Non-pigmented ciliary epithelial cell (primary cell): ENCODE data around the gene BCAR1.

ENCODE experiments used
- DNase-seq: peaks from one replicate; pipeline ENCODE4 v3.0.0-alpha.2; 2010; ENCODE audit warnings: low read depth

The BCAR1 gene

GRCh38 chr16:75204410-75204758, 47.0 kb downstream of the BCAR1 start:
- DNase-seq, result no peak

- no peak for DNase-seq
These were observed 47.6 kb downstream of the BCAR1 start for GRCh38 chr16:75203667-75204409.

DNA sequence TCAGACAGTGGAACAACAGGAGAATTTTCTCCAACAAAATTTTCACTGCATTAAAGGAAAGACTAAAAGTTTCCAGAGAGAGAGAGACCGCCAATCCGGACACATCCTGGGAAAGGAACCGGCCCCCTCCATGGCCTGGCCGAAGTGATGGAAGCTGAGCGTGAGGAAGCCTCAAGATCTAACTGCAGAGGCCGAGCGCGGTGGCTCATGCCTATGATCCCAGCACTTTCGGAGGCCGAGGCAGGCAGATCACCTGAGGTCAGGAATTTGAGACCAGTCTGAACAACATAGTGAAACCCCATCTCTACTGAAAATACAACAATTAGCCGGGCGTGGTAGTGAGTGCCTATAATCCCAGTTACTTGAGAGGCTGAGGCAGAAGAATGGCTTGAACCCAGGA, 48.3 kb downstream of the BCAR1 start:
- DNase-seq, result no peak

- DNase-seq, result no peak
These were observed 49.3 kb downstream of the BCAR1 start for GRCh38 chr16:75202069-75202590.

- no peak for DNase-seq
These were observed 53.3 kb downstream of the BCAR1 start for GRCh38 chr16:75198135-75198600.

GRCh38 chr16:75197522-75198134, 53.8 kb downstream of the BCAR1 start:
- DNase-seq, result no peak

DNA sequence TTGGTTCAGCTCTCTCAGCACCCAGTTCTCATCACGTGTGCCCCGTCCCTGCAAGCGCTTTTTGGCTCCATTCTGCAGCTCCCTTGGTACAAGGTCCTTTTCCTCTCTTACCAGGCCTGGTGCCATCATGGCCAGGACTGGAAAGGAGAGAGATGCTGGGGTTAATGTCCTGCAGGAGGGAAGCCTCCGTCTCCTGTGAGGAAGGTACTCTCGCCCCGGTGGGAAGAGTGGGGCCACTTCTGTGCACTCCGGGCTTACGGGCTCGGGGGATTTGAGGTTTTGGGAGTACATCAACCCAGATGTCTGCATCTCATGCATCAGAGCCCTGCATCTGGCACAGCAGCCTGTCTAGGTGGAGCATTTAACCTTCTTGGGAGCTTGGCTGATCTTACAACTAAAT, 54.6 kb downstream of the BCAR1 start:
- DNase-seq, result no peak

GRCh38 chr16:75195811-75196790, 55.3 kb downstream of the BCAR1 start:
- DNase-seq, result no peak

DNA sequence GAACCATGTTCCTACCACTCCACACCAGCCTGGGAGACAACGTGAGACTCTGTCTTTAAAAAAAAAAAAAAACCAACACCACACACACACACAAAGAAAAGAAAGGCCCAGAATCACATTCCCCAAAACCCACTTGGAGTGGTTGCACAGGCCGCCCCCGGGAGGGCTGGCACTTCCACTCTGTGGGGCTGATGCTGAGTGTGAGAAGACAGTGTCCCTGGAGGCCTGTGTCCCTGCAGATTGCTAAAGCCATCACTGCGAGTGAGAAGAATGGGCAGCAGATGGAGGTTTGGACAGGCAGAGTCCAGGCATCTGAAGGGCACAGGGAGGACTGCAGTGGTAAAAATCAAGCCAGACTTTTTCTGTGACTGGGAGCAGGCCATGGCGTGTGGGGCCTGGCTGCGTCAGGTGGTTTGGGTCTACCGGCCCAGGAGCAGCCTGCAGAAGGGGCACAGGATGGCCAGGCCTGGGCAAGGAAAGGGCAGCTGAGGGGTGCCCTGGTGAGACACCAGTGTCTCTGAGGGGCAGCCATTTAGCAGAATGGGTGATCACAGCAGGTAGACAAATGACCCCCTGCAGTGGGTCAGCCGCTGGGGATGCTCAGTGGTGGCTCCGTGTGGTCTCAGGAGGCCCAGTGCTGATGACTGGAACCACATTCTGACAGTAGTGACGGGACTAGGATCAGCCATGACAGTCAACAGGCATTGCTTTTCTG, 57.5 kb downstream of the BCAR1 start:
- DNase-seq, result no peak

- DNase-seq, result no peak
These were observed 58.2 kb downstream of the BCAR1 start for GRCh38 chr16:75193265-75193650.

- no peak for DNase-seq
These were observed 58.7 kb downstream of the BCAR1 start for GRCh38 chr16:75192606-75193264.

GRCh38 chr16:75189638-75190245, 61.7 kb downstream of the BCAR1 start:
- no peak for DNase-seq

GRCh38 chr16:75188832-75189477, 62.5 kb downstream of the BCAR1 start:
- no peak for DNase-seq

DNA sequence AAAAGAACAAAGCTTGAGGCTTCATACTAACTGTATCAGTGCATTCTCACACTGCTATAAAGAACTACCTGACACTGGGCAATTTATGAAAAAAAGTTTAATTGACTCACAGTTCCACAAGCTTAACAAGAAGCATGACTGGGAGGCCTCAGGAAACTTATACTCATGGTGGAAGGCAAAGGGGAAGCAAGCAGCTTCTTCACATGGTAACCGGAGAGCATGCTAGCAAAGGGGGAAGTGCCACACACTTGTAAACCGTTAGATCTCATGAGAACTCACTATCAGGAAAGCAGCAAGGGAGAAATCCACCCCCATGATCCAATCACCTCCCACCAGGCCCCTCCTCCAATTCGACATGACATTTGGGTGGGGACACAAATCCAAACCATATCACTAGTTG, 69.8 kb downstream of the BCAR1 start:
- no peak for DNase-seq

DNA sequence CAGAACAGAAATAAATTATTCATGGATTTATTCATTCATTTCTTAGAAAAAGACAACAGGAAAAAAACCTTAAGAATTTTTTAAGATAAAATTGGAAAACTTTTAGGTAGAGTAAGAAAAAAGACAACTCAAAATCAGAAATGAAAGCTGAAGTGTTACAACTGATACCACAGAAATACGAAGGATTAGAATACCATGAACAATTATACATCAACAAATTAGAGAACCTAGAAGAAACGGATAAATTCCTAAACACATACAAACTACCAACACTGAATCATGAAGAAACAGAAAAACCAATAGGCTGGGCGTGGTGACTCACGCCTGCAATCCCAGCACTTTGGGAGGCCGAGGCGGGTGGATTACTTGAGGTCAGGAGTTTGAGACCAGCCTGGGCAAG, 72.2 kb downstream of the BCAR1 start:
- no peak for DNase-seq
